ENCODE data around the gene STRN. TPM values are rescaled to one million over a fixed set of nuclear protein-coding genes. Genes with fewer than 3 reads are reported as not detected.
"Not testable (repeated sequence)": the region's sequence is repeated elsewhere in the genome, so short reads cannot be mapped to it uniquely, and the experiment has no call there.

STRN gene
- total RNA-seq, 1 experiment from 2014 or later = 34.1 TPM

DNA sequence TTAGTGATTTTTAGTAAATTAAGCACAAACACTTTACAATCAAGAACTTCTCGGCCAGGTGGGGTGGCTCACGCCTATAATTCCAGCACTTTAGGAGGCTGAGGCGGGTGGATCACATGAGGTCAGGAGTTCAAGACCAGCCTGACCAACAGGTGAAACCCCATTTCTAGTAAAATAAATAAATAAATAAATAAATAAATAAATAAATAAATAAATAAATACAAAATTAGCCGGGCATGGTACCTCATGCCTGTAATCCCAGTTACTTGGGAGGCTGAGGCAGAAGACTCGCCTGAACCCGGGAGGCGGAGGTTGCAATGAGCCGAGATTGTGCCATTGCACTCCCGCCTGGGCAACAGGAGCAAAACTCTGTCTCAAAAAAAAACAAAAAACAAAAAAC, 79.2 kb downstream of the STRN start:
- not testable (repeated sequence) for H3K4me2 ChIP-seq (ENCODE audit: low read depth, low read length, poor library complexity, severe bottlenecking); H3K9ac ChIP-seq (ENCODE audit: low read length); H3K9me2 ChIP-seq (replicated peaks; ENCODE audit: insufficient read depth, low read length); H3K4me3 ChIP-seq (ENCODE audit: low read length); H3K79me2 ChIP-seq (ENCODE audit: low read length); H4K20me1 ChIP-seq (ENCODE audit: insufficient read depth, low read depth, low read length); H2AFZ ChIP-seq (ENCODE audit: low read length); DNase-seq; H3K27me3 ChIP-seq (ENCODE audit: low read length); H3K27ac ChIP-seq (ENCODE audit: low read length); H3K9me3 ChIP-seq (ENCODE audit: low read length); H3K4me1 ChIP-seq (ENCODE audit: low read length)
- H3K36me3 ChIP-seq (ENCODE audit: insufficient read depth, low read length) = peaks cover 12% of the 10 kb centered on the region; the same call in 1 of the 2 replicates

DNA sequence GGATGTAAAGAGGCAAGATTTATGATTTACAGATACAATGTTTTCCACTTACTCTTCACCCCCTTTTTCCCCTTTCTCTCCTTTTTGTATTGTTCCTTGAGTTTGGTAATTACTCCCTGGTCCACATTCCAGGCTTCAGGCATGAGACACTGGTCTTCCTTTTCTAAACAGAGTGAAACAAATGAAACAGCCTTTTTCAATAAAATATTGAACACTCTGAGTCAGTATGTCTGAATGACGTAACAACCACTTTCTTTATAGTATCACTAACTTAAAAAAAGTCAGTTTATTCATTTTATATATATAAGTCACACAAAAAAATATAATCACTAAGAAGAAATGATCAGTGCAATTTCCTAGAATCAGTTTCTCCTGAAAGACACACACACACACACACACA, 79.7 kb downstream of the STRN start:
- no peak for DNase-seq
- Histone ChIP-seq H3K79me2 (ENCODE audit: low read length) (peaks cover 5% of the 10 kb centered on the region), H3K27me3 (ENCODE audit: low read length) (no peaks in the 10 kb centered on the region), H3K9ac (ENCODE audit: low read length) (no peak overlapping the region), H3K27ac (ENCODE audit: low read length) (no peak overlapping the region), H2AFZ (ENCODE audit: low read length) (no peak overlapping the region), H3K4me2 (ENCODE audit: low read depth, low read length, poor library complexity, severe bottlenecking) (no peak overlapping the region), H3K9me2 (replicated peaks; ENCODE audit: insufficient read depth, low read length) (no peaks in the 10 kb centered on the region), H4K20me1 (ENCODE audit: insufficient read depth, low read depth, low read length) (no peaks in the 10 kb centered on the region), H3K4me3 (ENCODE audit: low read length) (no peak overlapping the region), H3K4me1 (ENCODE audit: low read length) (no peaks in the 10 kb centered on the region), H3K36me3 (ENCODE audit: insufficient read depth, low read length) (peaks cover 12% of the 10 kb centered on the region; the same call in 1 of the 2 replicates), H3K9me3 (ENCODE audit: low read length) (no peaks in the 10 kb centered on the region)

DNA sequence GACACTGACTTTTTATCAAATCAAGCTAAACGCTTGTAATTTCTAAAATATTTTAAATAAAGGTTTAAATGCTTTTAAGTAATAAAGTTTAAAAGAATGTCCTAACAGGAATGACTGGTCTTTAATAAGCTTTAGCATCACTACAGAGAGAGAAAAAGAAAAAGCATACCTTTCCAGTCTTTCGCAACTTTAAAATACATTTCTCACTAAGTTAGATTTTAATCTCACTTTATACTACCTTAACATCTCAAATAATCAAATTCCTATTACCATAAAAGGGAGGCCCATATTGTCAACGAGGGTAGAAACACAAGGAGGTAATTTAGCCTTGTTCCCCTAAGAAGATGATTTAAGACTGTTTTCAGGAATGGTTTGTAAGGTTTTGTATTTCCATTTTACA, 80.7 kb downstream of the STRN start:
- no peaks in the 10 kb centered on the region for H3K9me2 ChIP-seq (replicated peaks; ENCODE audit: insufficient read depth, low read length)
- H4K20me1 ChIP-seq (ENCODE audit: insufficient read depth, low read depth, low read length) = no peaks in the 10 kb centered on the region
- no peaks in the 10 kb centered on the region for H3K27me3 ChIP-seq (ENCODE audit: low read length)
- peaks cover 12% of the 10 kb centered on the region; the same call in 1 of the 2 replicates for H3K36me3 ChIP-seq (ENCODE audit: insufficient read depth, low read length)
- H3K9me3 ChIP-seq (ENCODE audit: low read length) = no peaks in the 10 kb centered on the region
- no peak overlapping the region for H3K4me2 ChIP-seq (ENCODE audit: low read depth, low read length, poor library complexity, severe bottlenecking)
- no peaks in the 10 kb centered on the region for H3K4me1 ChIP-seq (ENCODE audit: low read length)
- no peak overlapping the region for H2AFZ ChIP-seq (ENCODE audit: low read length)
- peaks cover 5% of the 10 kb centered on the region for H3K79me2 ChIP-seq (ENCODE audit: low read length)
- no peak overlapping the region for H3K4me3 ChIP-seq (ENCODE audit: low read length)
- DNase-seq = no peak
- H3K9ac ChIP-seq (ENCODE audit: low read length) = no peak overlapping the region
- H3K27ac ChIP-seq (ENCODE audit: low read length) = no peak overlapping the region

DNA sequence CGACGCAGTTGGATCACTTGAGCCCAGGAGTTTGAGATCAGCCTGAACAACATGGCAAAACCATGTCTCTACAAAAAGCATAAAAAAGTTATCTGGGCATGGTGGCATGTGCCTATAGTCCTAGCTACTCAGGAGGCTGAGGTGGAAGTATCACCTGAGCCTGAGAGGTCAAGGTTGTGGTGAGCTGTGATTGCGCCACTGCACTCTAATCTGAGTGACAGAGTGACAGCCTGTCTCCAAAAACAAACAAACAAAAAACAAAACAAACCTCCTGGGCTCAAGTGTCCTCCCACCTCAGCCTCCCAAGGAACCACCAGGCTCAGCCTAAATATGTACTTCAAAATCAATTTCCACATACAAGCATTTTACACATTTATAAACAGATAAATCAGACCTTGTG, 83.8 kb downstream of the STRN start:
- no peaks in the 10 kb centered on the region for H3K79me2 ChIP-seq (ENCODE audit: low read length)
- peaks cover 12% of the 10 kb centered on the region; the same call in 1 of the 2 replicates for H3K36me3 ChIP-seq (ENCODE audit: insufficient read depth, low read length)

DNA sequence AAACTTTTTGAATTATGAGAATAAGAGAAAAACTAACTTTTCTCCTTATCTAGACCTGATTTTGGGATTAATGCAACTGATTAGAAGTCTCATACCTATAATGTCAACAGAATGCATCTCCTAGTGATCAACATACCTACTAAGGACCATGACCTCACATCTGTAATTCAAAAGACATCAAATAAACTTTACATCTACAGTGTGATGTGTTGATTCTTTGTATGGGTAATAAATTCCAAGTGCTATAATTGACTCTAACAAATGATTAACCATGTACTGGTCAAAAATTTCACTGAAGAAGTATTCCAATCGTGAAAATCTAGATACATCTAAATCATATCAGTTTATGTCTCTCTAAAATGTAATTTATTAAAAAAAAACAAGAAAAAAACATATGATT, 84.5 kb downstream of the STRN start:
- Histone ChIP-seq H3K9ac (ENCODE audit: low read length) (no peak overlapping the region), H3K4me1 (ENCODE audit: low read length) (no peaks in the 10 kb centered on the region), H3K4me3 (ENCODE audit: low read length) (no peak overlapping the region), H4K20me1 (ENCODE audit: insufficient read depth, low read depth, low read length) (no peaks in the 10 kb centered on the region), H3K27me3 (ENCODE audit: low read length) (no peaks in the 10 kb centered on the region), H3K4me2 (ENCODE audit: low read depth, low read length, poor library complexity, severe bottlenecking) (no peak overlapping the region), H3K27ac (ENCODE audit: low read length) (no peak overlapping the region), H3K9me2 (replicated peaks; ENCODE audit: insufficient read depth, low read length) (no peaks in the 10 kb centered on the region), H2AFZ (ENCODE audit: low read length) (no peak overlapping the region), H3K36me3 (ENCODE audit: insufficient read depth, low read length) (peaks cover 12% of the 10 kb centered on the region; the same call in 1 of the 2 replicates), H3K9me3 (ENCODE audit: low read length) (no peaks in the 10 kb centered on the region), H3K79me2 (ENCODE audit: low read length) (no peaks in the 10 kb centered on the region)
- no peak for DNase-seq

More for the DNA sequence above, 83.8 kb downstream of the STRN start:
- Histone ChIP-seq H3K9me2 (replicated peaks; ENCODE audit: insufficient read depth, low read length) (no peaks in the 10 kb centered on the region), H3K27me3 (ENCODE audit: low read length) (no peaks in the 10 kb centered on the region), H4K20me1 (ENCODE audit: insufficient read depth, low read depth, low read length) (no peaks in the 10 kb centered on the region), H2AFZ (ENCODE audit: low read length) (no peak overlapping the region), H3K4me2 (ENCODE audit: low read depth, low read length, poor library complexity, severe bottlenecking) (no peak overlapping the region), H3K9me3 (ENCODE audit: low read length) (no peaks in the 10 kb centered on the region), H3K27ac (ENCODE audit: low read length) (no peak overlapping the region), H3K4me1 (ENCODE audit: low read length) (no peaks in the 10 kb centered on the region), H3K4me3 (ENCODE audit: low read length) (no peak overlapping the region), H3K9ac (ENCODE audit: low read length) (no peak overlapping the region)
- DNase-seq = no peak

DNA sequence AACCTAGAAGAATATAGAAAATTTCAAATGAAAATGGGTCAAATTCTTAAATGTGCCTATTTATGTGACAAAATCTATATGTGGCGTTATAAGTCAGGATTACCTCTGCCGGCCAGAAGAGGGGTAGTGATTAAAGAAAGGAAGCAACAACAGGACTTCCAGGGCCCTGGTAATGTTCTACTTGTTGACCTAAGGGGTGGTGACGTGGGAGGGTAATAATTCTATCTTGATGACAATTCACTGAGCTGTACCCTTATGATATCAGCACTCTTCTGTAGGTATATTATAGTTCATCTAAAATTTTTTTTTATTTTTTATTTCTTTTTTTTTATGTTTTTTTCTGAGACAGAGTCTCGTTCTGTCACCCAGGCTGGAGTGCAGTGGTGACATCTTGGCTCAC, 87.9 kb downstream of the STRN start:
- Histone ChIP-seq H3K4me3 (ENCODE audit: low read length) (no peak overlapping the region), H4K20me1 (ENCODE audit: insufficient read depth, low read depth, low read length) (no peaks in the 10 kb centered on the region), H3K9ac (ENCODE audit: low read length) (no peak overlapping the region), H3K9me3 (ENCODE audit: low read length) (no peaks in the 10 kb centered on the region), H3K9me2 (replicated peaks; ENCODE audit: insufficient read depth, low read length) (no peaks in the 10 kb centered on the region), H3K36me3 (ENCODE audit: insufficient read depth, low read length) (peaks cover 5% of the 10 kb centered on the region; the same call in 1 of the 2 replicates), H2AFZ (ENCODE audit: low read length) (no peak overlapping the region), H3K79me2 (ENCODE audit: low read length) (no peaks in the 10 kb centered on the region), H3K27ac (ENCODE audit: low read length) (no peak overlapping the region), H3K27me3 (ENCODE audit: low read length) (no peaks in the 10 kb centered on the region), H3K4me1 (ENCODE audit: low read length) (no peaks in the 10 kb centered on the region), H3K4me2 (ENCODE audit: low read depth, low read length, poor library complexity, severe bottlenecking) (no peak overlapping the region)
- DNase-seq = no peak

DNA sequence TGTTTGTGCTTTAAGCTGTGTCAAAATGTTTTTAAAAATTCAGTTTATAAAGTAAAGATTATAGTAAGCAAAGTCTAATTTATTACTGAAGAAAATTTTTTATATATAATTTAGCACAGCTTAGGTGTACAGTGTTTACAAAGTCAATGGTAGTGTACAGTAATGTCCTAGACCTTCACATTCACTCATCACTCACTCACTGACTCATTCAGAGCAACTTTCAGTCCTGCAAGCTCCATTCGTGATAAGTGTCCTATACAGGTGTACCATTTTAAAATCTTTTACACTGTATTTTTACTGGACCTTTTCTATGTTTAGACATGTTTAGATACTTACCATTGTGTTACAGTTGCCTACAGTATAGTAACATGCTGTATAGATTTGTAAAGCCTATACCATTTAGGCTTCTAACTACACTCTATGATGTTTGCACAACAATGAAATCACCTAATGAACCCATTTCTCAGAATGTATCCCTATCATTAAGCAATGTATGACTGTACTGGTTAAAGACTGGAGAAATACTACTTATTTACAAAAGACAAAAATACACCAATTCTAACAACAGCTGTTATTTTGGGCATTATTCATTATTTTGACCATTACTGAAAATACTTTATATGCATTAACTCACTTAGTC, 95.1 kb downstream of the STRN start:
- H3K4me1 ChIP-seq (ENCODE audit: low read length) = no peaks in the 10 kb centered on the region
- no peaks in the 10 kb centered on the region; the same call in 1 of the 2 replicates for H3K9me2 ChIP-seq (replicated peaks; ENCODE audit: insufficient read depth, low read length)
- no peak for DNase-seq
- no peak overlapping the region for H2AFZ ChIP-seq (ENCODE audit: low read length)
- no peak overlapping the region for H3K4me2 ChIP-seq (ENCODE audit: low read depth, low read length, poor library complexity, severe bottlenecking)
- H3K9ac ChIP-seq (ENCODE audit: low read length) = no peak overlapping the region
- H3K27me3 ChIP-seq (ENCODE audit: low read length) = no peaks in the 10 kb centered on the region
- H3K79me2 ChIP-seq (ENCODE audit: low read length) = peaks cover 5% of the 10 kb centered on the region; the same call in 1 of the 2 replicates
- H3K36me3 ChIP-seq (ENCODE audit: insufficient read depth, low read length) = peaks cover 13% of the 10 kb centered on the region; the same call in 1 of the 2 replicates
- no peak overlapping the region for H3K27ac ChIP-seq (ENCODE audit: low read length)
- H3K4me3 ChIP-seq (ENCODE audit: low read length) = no peak overlapping the region
- H4K20me1 ChIP-seq (ENCODE audit: insufficient read depth, low read depth, low read length) = no peaks in the 10 kb centered on the region
- no peaks in the 10 kb centered on the region for H3K9me3 ChIP-seq (ENCODE audit: low read length)

DNA sequence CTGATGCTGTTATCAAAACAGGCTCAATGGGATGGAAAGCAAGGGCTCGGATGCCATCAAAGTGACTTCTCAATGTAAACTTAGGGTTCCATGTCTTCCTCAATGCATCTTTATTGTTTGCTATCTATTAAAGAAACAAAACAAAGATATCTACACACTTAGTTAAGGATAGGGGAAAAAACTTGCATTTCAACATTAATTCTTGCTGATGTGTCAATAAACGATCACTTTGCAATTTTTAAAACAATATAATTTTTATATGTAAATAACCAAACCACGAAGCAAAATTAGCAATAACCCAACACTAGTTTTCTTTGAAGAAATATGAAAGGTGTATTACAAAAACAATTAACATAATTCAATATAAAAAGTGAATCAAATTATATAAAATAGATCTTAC, 96.7 kb downstream of the STRN start:
- Histone ChIP-seq H3K9me3 (ENCODE audit: low read length) (no peaks in the 10 kb centered on the region), H3K4me3 (ENCODE audit: low read length) (no peak overlapping the region), H3K4me1 (ENCODE audit: low read length) (no peaks in the 10 kb centered on the region), H3K79me2 (ENCODE audit: low read length) (peaks cover 5% of the 10 kb centered on the region; the same call in 1 of the 2 replicates), H2AFZ (ENCODE audit: low read length) (no peak overlapping the region), H4K20me1 (ENCODE audit: insufficient read depth, low read depth, low read length) (no peaks in the 10 kb centered on the region), H3K4me2 (ENCODE audit: low read depth, low read length, poor library complexity, severe bottlenecking) (no peak overlapping the region), H3K27ac (ENCODE audit: low read length) (no peak overlapping the region), H3K27me3 (ENCODE audit: low read length) (no peaks in the 10 kb centered on the region), H3K9me2 (replicated peaks; ENCODE audit: insufficient read depth, low read length) (no peaks in the 10 kb centered on the region; the same call in 1 of the 2 replicates), H3K36me3 (ENCODE audit: insufficient read depth, low read length) (peaks cover 13% of the 10 kb centered on the region; the same call in 1 of the 2 replicates), H3K9ac (ENCODE audit: low read length) (no peak overlapping the region)
- DNase-seq = no peak
